ENCODE data around the gene PEMT.

PEMT gene

DNA sequence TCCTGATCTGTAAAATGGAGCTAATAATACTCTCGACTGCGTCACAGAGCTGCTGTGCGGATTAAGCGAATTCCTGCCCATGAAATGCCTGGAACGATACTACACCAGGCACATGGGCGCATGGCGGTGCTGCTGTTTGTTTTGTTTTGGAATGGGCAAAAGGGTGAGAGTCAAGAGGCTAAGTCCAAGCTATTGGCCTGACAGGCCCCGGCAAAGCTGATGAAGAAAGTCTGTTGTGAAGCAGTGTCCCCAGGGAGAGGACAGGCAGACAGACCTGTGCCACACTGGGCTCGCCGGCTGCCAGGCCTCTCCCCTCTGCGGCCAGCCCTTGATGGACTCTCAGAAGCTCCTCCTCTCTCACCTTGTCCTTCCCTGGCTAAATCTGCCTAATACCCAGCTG, 64.0 kb downstream of the PEMT start:
- peaks cover 2% of the 10 kb centered on the region; the same call in 1 of the 2 replicates for H3K4me1 ChIP-seq (ENCODE audit: control insufficient read depth, insufficient read depth, low read length)
- H3K36me3 ChIP-seq (ENCODE audit: control insufficient read depth in 2 of 2, insufficient read depth in 1 of 2, low read length in 2 of 2) = no peaks in the 10 kb centered on the region; a peak in 1 of 3 replicates
- ChIA-PET POLR2A (interaction anchor here (1.5 kb wide), 1 partner anchor 11 kb away, joined by 3 read pairs; no protein-coding TSS in a partner anchor), CTCF (interaction anchor here (0.6 to 1.4 kb wide), 2 partner anchors 41 to 222 kb away, joined by 3 to 4 read pairs; no protein-coding TSS in a partner anchor)
- no peak overlapping the region for H3K4me3 ChIP-seq (ENCODE audit: low read depth, low read length)
- no peak overlapping the region for H3K27ac ChIP-seq (ENCODE audit: extremely low read depth, low read depth, low read length)
- TF ChIP-seq ZBTB20 (tag by site-specific recombination; IDR thresholded peaks at IDR 0.05) (no peak), ZNF768 (tag by site-specific recombination; IDR thresholded peaks at IDR 0.05) (no peak), ZEB2 (tag by site-specific recombination; IDR thresholded peaks at IDR 0.05) (no peak), ZNF423 (tag by site-specific recombination; IDR thresholded peaks at IDR 0.05) (no peak), ZFP41 (tag by site-specific recombination; IDR thresholded peaks at IDR 0.05; ENCODE audit: borderline replicate concordance) (no peak), ZNF10 (tag by site-specific recombination; IDR thresholded peaks at IDR 0.05) (no peak), ZNF221 (tag by site-specific recombination; IDR thresholded peaks at IDR 0.05; ENCODE audit: borderline replicate concordance) (no peak), ZFP37 (tag by site-specific recombination; IDR thresholded peaks at IDR 0.05) (no peak)
- TF ChIP-seq, protein P1, sequence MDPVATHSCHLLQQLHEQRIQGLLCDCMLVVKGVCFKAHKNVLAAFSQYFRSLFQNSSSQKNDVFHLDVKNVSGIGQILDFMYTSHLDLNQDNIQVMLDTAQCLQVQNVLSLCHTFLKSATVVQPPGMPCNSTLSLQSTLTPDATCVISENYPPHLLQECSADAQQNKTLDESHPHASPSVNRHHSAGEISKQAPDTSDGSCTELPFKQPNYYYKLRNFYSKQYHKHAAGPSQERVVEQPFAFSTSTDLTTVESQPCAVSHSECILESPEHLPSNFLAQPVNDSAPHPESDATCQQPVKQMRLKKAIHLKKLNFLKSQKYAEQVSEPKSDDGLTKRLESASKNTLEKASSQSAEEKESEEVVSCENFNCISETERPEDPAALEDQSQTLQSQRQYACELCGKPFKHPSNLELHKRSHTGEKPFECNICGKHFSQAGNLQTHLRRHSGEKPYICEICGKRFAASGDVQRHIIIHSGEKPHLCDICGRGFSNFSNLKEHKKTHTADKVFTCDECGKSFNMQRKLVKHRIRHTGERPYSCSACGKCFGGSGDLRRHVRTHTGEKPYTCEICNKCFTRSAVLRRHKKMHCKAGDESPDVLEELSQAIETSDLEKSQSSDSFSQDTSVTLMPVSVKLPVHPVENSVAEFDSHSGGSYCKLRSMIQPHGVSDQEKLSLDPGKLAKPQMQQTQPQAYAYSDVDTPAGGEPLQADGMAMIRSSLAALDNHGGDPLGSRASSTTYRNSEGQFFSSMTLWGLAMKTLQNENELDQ (tag by site-specific recombination; IDR thresholded peaks at IDR 0.05; ENCODE audit: low read depth) = no peak
- TF ChIP-seq, protein P2, sequence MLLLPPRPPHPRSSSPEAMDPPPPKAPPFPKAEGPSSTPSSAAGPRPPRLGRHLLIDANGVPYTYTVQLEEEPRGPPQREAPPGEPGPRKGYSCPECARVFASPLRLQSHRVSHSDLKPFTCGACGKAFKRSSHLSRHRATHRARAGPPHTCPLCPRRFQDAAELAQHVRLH (tag by site-specific recombination; IDR thresholded peaks at IDR 0.05) = no peak
- H3K9me3 ChIP-seq (ENCODE audit: control insufficient read depth, insufficient read depth, low read depth, low read length) = 0 out of 2 replicates have a peak, but pooled peaks cover 3% of the 10 kb centered on the region

DNA sequence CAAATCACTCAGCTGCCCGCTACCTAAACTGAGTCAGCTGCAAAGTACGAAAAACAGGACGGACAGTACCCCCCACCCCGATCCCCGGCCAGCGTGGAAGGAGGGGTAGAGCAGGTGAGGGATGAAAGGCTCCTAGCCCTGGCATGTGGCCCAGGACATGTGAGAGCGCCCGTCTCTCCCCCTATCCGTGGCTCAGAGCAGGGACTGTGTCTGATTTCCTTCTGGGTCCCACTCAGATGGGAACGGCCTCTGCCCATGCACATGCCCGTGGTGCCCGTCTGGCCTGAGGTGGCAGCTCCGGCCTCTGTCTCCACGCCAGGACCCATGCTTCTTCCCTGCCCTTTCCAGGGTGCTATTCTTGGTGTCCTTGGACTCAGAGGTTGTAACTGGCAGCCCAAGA, 65.1 kb downstream of the PEMT start:
- Histone ChIP-seq H3K4me1 (ENCODE audit: control insufficient read depth, insufficient read depth, low read length) (peaks cover 2% of the 10 kb centered on the region; the same call in 1 of the 2 replicates), H3K9me3 (ENCODE audit: control insufficient read depth, insufficient read depth, low read depth, low read length) (no peaks in the 10 kb centered on the region), H3K4me3 (ENCODE audit: low read depth, low read length) (no peak overlapping the region), H3K27ac (ENCODE audit: extremely low read depth, low read depth, low read length) (no peak overlapping the region), H3K36me3 (ENCODE audit: control insufficient read depth in 2 of 2, insufficient read depth in 1 of 2, low read length in 2 of 2) (no peaks in the 10 kb centered on the region)
- TF ChIP-seq SETDB1 (IDR thresholded peaks at IDR 0.05; ENCODE audit: insufficient read length, low read length) = no peak
- TF ChIP-seq MEIS1 (CRISPR knock-in tag; IDR thresholded peaks at IDR 0.05; ENCODE audit: borderline replicate concordance) = no peak
- CTCF ChIA-PET = interaction anchor here (2.2 kb wide), 1 partner anchor 42 kb away, joined by 5 read pairs; no protein-coding TSS in a partner anchor
- POLR2A ChIA-PET = no interaction called here

DNA sequence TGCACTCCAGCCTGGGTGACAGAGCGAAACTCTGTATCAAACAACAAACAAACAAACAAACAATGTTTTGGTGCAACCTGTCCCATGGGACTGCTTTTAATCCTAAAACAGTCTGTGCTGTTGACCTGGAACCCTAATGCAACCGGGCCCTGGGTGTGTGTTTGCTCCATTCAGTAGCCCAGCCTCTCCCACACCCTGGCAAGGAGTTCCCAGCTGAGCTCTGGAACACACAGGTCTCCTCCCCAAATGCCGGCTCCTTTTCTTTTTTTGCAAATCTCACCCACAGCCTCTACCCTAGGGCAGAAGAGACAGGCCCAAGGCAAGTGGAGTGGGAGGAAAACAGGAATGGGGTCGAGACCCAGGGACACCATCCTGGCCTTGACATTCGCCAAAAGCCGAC, 65.6 kb downstream of the PEMT start:
- POLR2A ChIA-PET = no interaction called here
- Histone ChIP-seq H3K36me3 (ENCODE audit: control insufficient read depth in 2 of 2, insufficient read depth in 1 of 2, low read length in 2 of 2) (no peaks in the 10 kb centered on the region), H3K4me1 (ENCODE audit: control insufficient read depth, insufficient read depth, low read length) (peaks cover 2% of the 10 kb centered on the region; the same call in 1 of the 2 replicates), H3K4me3 (ENCODE audit: low read depth, low read length) (no peak overlapping the region), H3K9me3 (ENCODE audit: control insufficient read depth, insufficient read depth, low read depth, low read length) (no peaks in the 10 kb centered on the region), H3K27ac (ENCODE audit: extremely low read depth, low read depth, low read length) (no peak overlapping the region)
- CTCF ChIA-PET = interaction anchor here (2.2 kb wide), 1 partner anchor 42 kb away, joined by 5 read pairs; no protein-coding TSS in a partner anchor
- TF ChIP-seq ZNF626 (tag by site-specific recombination; IDR thresholded peaks at IDR 0.05) = no peak
- no peak for TF ChIP-seq ZNF16 (tag by site-specific recombination; IDR thresholded peaks at IDR 0.05; ENCODE audit: low read depth)
- TF ChIP-seq, protein P3, sequence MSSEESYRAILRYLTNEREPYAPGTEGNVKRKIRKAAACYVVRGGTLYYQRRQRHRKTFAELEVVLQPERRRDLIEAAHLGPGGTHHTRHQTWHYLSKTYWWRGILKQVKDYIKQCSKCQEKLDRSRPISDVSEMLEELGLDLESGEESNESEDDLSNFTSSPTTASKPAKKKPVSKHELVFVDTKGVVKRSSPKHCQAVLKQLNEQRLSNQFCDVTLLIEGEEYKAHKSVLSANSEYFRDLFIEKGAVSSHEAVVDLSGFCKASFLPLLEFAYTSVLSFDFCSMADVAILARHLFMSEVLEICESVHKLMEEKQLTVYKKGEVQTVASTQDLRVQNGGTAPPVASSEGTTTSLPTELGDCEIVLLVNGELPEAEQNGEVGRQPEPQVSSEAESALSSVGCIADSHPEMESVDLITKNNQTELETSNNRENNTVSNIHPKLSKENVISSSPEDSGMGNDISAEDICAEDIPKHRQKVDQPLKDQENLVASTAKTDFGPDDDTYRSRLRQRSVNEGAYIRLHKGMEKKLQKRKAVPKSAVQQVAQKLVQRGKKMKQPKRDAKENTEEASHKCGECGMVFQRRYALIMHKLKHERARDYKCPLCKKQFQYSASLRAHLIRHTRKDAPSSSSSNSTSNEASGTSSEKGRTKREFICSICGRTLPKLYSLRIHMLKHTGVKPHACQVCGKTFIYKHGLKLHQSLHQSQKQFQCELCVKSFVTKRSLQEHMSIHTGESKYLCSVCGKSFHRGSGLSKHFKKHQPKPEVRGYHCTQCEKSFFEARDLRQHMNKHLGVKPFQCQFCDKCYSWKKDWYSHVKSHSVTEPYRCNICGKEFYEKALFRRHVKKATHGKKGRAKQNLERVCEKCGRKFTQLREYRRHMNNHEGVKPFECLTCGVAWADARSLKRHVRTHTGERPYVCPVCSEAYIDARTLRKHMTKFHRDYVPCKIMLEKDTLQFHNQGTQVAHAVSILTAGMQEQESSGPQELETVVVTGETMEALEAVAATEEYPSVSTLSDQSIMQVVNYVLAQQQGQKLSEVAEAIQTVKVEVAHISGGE (tag by site-specific recombination; conservative IDR thresholded peaks at IDR 0.05; ENCODE audit: low read depth) = no peak
- TF ChIP-seq, protein P4, sequence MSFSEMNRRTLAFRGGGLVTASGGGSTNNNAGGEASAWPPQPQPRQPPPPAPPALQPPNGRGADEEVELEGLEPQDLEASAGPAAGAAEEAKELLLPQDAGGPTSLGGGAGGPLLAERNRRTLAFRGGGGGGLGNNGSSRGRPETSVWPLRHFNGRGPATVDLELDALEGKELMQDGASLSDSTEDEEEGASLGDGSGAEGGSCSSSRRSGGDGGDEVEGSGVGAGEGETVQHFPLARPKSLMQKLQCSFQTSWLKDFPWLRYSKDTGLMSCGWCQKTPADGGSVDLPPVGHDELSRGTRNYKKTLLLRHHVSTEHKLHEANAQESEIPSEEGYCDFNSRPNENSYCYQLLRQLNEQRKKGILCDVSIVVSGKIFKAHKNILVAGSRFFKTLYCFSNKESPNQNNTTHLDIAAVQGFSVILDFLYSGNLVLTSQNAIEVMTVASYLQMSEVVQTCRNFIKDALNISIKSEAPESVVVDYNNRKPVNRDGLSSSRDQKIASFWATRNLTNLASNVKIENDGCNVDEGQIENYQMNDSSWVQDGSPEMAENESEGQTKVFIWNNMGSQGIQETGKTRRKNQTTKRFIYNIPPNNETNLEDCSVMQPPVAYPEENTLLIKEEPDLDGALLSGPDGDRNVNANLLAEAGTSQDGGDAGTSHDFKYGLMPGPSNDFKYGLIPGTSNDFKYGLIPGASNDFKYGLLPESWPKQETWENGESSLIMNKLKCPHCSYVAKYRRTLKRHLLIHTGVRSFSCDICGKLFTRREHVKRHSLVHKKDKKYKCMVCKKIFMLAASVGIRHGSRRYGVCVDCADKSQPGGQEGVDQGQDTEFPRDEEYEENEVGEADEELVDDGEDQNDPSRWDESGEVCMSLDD (tag by site-specific recombination; IDR thresholded peaks at IDR 0.05) = no peak
- TF ChIP-seq ZNF248 (tag by site-specific recombination; IDR thresholded peaks at IDR 0.05) = no peak
- TF ChIP-seq FEZF1 (tag by site-specific recombination; IDR thresholded peaks at IDR 0.05) = no peak
- TF ChIP-seq ZNF140 (tag by site-specific recombination; IDR thresholded peaks at IDR 0.05) = no peak
- TF ChIP-seq ZNF335 (tag by site-specific recombination; conservative IDR thresholded peaks at IDR 0.05) = no peak
- TF ChIP-seq ZNF211 (tag by site-specific recombination; IDR thresholded peaks at IDR 0.05; ENCODE audit: low read depth) = no peak
- TF ChIP-seq, protein P5, sequence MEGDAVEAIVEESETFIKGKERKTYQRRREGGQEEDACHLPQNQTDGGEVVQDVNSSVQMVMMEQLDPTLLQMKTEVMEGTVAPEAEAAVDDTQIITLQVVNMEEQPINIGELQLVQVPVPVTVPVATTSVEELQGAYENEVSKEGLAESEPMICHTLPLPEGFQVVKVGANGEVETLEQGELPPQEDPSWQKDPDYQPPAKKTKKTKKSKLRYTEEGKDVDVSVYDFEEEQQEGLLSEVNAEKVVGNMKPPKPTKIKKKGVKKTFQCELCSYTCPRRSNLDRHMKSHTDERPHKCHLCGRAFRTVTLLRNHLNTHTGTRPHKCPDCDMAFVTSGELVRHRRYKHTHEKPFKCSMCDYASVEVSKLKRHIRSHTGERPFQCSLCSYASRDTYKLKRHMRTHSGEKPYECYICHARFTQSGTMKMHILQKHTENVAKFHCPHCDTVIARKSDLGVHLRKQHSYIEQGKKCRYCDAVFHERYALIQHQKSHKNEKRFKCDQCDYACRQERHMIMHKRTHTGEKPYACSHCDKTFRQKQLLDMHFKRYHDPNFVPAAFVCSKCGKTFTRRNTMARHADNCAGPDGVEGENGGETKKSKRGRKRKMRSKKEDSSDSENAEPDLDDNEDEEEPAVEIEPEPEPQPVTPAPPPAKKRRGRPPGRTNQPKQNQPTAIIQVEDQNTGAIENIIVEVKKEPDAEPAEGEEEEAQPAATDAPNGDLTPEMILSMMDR (tag by site-specific recombination; IDR thresholded peaks at IDR 0.05) = no peak

Data from HEK293 (cell line).